Colonic mucosa (tissue), 4 donors: ENCODE measurements around the gene GFI1. TPM values are rescaled to one million over a fixed set of nuclear protein-coding genes. Genes with fewer than 3 reads are reported as not detected.

Source experiments
- DNase-seq: peaks from one replicate; pipeline ENCODE4 v3.0.0-alpha.2; 2020
- H3K27ac ChIP-seq: fragments of 200-600 bp; one replicate; pipeline ENCODE4 v1.8.0; 2021
- H3K27me3 ChIP-seq: fragments of 200-600 bp; one replicate; pipeline ENCODE4 v1.8.0; 2021
- H3K36me3 ChIP-seq: fragments of 200-600 bp; one replicate; pipeline ENCODE4 v1.8.0; 2021
- H3K4me1 ChIP-seq: fragments of 200-600 bp; one replicate; pipeline ENCODE4 v1.8.0; 2021; ENCODE audit warnings: mild to moderate bottlenecking
- H3K4me3 ChIP-seq: fragments of 200-600 bp; one replicate; pipeline ENCODE4 v1.8.0; 2021
- H3K9ac ChIP-seq, 2 donors: one replicate each; pipeline ENCODE4 v1.7.0; 2013; ENCODE audit warnings: control low read depth in 2 of 2, low read depth in 2 of 2, low read length in 2 of 2
- H3K9me3 ChIP-seq: fragments of 200-600 bp; one replicate; pipeline ENCODE4 v1.8.0; 2021
- CTCF ChIP-seq: fragments of 200-600 bp; IDR thresholded peaks from one replicate; pipeline ENCODE4 v1.8.0; 2022; ENCODE audit warnings: antibody characterized with exemption, mild to moderate bottlenecking
- intact Hi-C: fragments of 100-400 bp; cut with DNase I; formaldehyde crosslinking; loops from one replicate; pipeline ENCODE4 v1.14.1; 2022
- total RNA-seq, 2 donors: library from RNA; stranded (reverse); fragmentation: NEBNext Ultra II Directional in 1 of 2; extraction: Animal tissue kit (Norgen Biotek cat#: 25700) in 1 of 2; gene quantifications; one replicate each; pipeline ENCODE4 v1.2.1, GENCODE V29; 2021
- donor health status: healthy.
- donor health status: DM: no; HTN: no; CAD: no.
- donor health status: DM: no; HTN: no; CAD: no.

Gene GFI1
- total RNA-seq, 2 donors from 2014 or later, result 5.4 to 8.7 TPM

- peak; percentile 21 for TF ChIP-seq CTCF
- peaks cover 60% of the 10 kb centered on the region for H3K27me3 ChIP-seq
- intact Hi-C loops, result loop anchor here (10.0 kb wide), 1 partner anchor 171 kb away; no protein-coding TSS in a partner anchor
- peak overlapping the region; percentile 63 to 69 for H3K9ac ChIP-seq
- DNase-seq, result peak; percentile 70
- peak overlapping the region; percentile 63 for H3K4me3 ChIP-seq
- H3K4me1 ChIP-seq, result peaks cover 33% of the 10 kb centered on the region
- H3K9me3 ChIP-seq, result no peaks in the 10 kb centered on the region
- H3K27ac ChIP-seq, result peak overlapping the region; percentile 58
- no peaks in the 10 kb centered on the region for H3K36me3 ChIP-seq
Measured at GRCh38 chr1:92485381-92486250, 1.1 kb downstream of the GFI1 start.

- intact Hi-C loops, result loop anchor here (10.0 kb wide), 1 partner anchor 170 kb away; no protein-coding TSS in a partner anchor
- Histone ChIP-seq H3K27ac (peak overlapping the region; percentile 58), H3K9me3 (no peaks in the 10 kb centered on the region), H3K9ac (peak overlapping the region; percentile 63 to 69), H3K27me3 (peaks cover 69% of the 10 kb centered on the region), H3K4me1 (peaks cover 33% of the 10 kb centered on the region), H3K4me3 (peak overlapping the region; percentile 63), H3K36me3 (no peaks in the 10 kb centered on the region)
- TF ChIP-seq CTCF, result no peak
- DNase-seq, result peak; percentile 47
Measured at GRCh38 chr1:92484472-92485380, 2.0 kb downstream of the GFI1 start.

GRCh38 chr1:92483610-92484471 lies 2.9 kb downstream of the GFI1 start:
- TF ChIP-seq CTCF, result no peak
- Histone ChIP-seq H3K27me3 (peaks cover 72% of the 10 kb centered on the region), H3K4me1 (peaks cover 33% of the 10 kb centered on the region), H3K9ac (peak overlapping the region; percentile 63 to 69), H3K27ac (peak overlapping the region; percentile 47), H3K9me3 (no peaks in the 10 kb centered on the region), H3K36me3 (no peaks in the 10 kb centered on the region), H3K4me3 (peak overlapping the region; percentile 63)
- intact Hi-C loops, result loop anchor here (10.0 kb wide), 1 partner anchor 169 kb away; no protein-coding TSS in a partner anchor
- DNase-seq, result peak; percentile 50

GRCh38 chr1:92482665-92483609 lies 3.8 kb downstream of the GFI1 start:
- H3K27me3 ChIP-seq, result peaks cover 72% of the 10 kb centered on the region

More at GRCh38 chr1:92482665-92483609, 3.8 kb downstream of the GFI1 start:
- H3K9ac ChIP-seq, result peak overlapping the region; percentile 60 to 63
- H3K36me3 ChIP-seq, result no peaks in the 10 kb centered on the region
- peak; percentile 27 for DNase-seq
- H3K9me3 ChIP-seq, result no peaks in the 10 kb centered on the region
- TF ChIP-seq CTCF, result no peak
- peak overlapping the region; percentile 63 for H3K4me3 ChIP-seq
- peak overlapping the region; percentile 47 for H3K27ac ChIP-seq
- H3K4me1 ChIP-seq, result peaks cover 33% of the 10 kb centered on the region
- intact Hi-C loops, result loop anchor here (10.0 kb wide), 1 partner anchor 168 kb away; no protein-coding TSS in a partner anchor
